Stimulated activated CD4-positive, alpha-beta T cell treated with anti-CD3 and anti-CD28 coated beads, Interleukin-12 subunit alpha, Interleukin-12 subunit beta, amount 100 ng/mL, for 24 hours (primary cell): ENCODE data around the gene CD151.

Experiments used
- DNase-seq, 2 experiments: peaks; one replicate each; pipeline ENCODE4 v3.0.0-alpha.2; 2020; ENCODE audit warnings: low read depth in 2 of 2

Gene CD151

GRCh38 chr11:858053-858761 lies 25.5 kb downstream of the CD151 start:
- DNase-seq = no peak

DNA sequence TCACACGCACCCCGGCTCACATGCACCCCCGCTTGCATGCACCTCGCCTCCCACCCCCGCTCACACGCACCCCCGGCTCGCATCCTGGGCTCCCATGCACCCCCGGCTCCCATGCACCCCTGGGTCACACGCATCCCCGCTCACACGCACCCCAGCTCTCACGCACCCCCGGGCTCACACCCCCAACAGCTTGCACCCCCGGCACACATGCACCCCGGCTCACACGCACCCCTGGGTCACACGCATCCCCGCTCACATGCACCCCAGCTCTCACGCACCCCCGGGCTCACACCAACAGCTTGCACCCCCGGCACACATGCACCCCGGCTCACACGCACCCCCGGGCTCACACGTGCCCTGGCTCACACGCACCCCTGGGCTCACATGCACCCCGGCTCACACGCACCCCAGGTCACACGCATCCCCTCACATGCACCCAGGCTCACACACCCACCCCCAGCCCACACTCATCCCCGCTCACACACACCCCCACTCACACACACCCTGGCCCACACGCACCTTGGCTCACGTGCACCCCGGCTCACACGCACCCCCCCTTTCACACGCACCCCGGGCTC lies 26.1 kb downstream of the CD151 start:
- no peak for DNase-seq

- DNase-seq = no peak
These were observed 26.8 kb downstream of the CD151 start for GRCh38 chr11:859394-860131.

GRCh38 chr11:860234-861104 lies 27.7 kb downstream of the CD151 start:
- no peak for DNase-seq

DNA sequence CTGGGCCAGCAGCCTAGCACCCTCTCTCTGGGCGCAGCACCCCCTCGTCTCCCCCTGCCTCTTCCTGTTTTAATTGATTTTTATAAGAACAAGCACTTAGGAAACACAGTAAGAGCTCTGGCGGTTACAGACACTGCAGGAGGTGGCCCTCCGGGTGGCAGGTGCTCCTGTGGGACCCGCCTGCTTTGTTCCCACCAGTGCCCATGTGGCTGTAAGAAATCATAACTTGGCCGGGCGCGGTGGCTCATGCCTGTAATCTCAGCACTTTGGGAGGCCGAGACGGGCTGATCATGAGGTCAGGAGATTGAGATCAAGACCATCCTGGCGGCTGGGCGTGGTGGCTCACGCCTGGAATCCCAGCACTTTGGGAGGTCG lies 28.3 kb downstream of the CD151 start:
- no peak for DNase-seq

DNA sequence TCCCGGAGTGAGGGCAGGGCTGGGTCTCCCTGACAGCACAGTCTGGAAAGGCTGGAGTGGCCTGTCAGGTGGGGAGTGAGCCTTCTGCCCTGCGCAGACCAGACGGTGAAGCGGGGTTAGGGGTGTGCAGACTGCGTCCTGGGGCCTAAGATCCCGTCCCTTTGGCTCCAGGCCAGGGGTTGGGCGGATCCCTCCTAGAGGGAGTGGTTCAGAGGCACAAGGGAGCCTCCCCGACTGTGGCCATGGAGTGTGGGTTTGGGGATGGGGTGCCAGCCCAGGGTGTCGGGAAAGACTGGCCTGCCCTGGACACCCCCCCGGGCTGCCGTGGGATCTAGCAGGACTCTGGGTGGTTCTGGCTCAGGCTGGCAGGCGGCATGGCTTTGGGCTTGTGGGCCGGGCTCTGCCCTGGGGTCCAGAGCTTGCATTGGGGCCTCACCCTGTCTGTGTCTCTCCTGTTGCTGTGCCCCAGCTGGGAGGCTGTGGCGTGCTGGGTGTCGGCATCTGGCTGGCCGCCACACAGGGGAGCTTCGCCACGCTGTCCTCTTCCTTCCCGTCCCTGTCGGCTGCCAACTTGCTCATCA lies 29.4 kb downstream of the CD151 start:
- no peak for DNase-seq

DNA sequence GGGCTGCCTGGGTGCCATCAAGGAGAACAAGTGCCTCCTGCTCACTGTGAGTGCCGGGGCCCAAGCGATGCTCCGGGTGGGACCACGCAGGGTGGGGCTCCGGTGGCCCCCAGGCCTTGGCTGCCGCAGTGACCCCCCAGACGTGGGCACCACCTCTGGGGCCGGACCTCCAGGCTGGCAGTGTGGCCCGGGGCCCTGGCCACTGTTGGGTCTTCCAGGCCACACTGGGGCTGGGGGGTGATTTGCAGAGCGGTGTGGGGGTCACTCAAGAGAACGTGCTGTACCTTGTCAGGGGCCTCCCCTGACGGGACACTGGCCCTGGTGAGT lies 29.9 kb downstream of the CD151 start:
- no peak for DNase-seq

- DNase-seq = no peak
These were observed 30.5 kb downstream of the CD151 start for GRCh38 chr11:863023-863909.

DNA sequence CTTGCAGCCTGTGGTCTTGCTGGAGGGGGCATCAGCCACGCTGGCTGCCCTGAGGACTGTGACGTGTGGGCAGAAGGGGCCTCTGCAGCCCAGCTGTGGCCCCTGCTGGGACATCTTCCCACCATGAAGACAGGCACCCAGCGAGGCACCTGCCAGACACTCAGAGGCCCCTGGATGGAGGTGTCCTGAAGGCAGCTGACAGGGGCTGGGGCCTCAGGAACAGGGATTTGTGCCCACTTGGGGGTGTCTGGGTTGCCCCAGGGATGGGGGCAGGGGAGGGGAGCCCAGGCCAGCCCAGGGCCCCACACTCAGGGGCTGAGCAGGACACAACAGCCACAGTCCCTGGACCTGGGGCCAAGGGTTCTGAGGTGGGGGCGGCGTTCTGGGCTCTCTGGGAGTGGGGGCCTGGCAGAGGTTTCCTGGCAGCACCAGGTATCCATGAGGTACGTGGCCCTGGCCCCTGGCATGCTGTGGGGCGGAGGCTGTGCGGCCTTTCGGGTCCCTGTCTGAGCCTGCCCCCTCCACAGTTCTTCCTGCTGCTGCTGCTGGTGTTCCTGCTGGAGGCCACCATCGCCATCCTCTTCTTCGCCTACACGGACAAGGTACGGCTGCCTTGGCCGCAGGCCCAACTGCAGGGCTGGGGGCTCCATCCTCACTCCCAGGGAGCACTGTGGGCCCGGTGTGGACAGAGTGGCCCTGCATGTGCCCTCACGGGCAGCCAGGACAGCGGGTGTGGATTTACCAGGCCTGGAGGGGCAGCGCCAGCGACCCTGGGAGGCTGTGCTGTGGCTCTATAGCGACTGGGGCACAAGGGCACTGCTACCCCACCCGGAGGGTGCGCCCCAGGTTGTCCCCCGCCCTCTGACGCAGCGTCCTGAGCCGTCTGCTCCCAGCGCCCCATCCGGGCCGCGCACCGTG lies 31.4 kb downstream of the CD151 start:
- DNase-seq = no peak

DNA sequence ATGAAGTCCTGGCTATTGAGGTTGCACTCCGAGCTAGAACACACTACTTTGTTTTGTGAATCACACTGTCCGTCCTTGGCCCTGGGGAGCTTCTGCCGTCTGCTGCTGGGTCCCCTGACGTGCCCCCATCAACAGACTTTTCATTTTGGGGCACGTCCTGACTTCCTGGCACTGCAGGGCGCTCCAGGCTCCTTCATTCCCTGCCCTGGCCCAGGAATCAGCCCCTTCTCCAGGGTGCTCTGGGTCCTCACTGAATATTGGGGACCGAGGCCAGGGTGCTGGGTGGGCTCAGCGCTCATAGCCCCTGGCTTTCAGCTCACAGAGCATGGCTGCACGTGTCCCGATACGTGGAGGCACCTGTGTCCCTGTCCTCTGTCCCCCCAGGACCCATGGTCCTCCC lies 32.1 kb downstream of the CD151 start:
- no peak for DNase-seq

DNA sequence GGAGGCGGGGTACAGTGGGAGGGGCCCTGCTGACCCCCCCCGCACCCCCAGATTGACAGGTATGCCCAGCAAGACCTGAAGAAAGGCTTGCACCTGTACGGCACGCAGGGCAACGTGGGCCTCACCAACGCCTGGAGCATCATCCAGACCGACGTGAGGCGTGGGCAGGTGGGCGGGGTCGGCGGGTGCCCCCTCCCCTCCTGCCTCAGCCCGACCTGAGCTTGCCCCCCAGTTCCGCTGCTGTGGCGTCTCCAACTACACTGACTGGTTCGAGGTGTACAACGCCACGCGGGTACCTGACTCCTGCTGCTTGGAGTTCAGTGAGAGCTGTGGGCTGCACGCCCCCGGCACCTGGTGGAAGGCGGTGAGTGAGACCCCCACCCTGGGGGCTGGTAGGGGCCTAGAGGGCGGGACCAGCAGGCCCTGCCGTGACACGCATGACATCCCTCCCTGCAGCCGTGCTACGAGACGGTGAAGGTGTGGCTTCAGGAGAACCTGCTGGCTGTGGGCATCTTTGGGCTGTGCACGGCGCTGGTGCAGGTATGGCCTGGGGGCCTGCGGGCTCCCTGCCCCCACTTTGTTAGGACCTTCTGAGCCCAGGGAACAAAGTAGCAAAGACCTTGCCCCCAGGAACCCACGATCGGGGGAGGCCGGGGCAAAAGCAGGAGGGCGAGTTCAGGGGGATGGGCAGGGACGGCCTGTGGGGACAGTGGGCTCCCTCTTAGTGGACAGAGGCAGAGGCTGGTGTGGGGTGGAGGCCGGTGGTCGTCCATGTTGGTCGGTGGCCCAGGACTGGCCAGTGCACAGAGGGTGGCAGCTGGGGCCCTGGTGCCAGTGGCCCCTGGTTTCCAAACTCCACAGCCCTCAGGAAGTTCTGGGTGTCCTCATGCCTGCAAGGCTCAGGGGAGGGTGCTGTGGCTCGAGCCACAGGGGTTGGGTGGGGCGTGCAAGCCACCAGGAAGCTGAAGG lies 33.0 kb downstream of the CD151 start:
- DNase-seq = no peak

DNA sequence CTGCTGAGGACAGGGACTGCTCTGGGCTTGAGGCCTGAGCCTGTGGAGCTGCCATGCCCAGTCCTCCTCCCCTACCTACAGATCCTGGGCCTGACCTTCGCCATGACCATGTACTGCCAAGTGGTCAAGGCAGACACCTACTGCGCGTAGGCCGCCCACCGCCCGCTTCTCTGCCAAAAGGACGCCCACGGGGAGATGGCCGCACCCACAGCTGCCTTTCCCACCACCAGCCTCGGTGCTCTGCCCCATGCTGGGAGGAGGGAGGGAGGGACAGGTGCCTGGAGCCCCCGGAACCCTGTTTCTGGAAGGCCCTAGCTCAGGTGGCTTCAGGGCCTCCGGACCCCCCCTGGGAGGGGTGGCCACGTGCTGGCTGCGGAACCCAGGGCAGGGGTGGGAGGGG lies 33.7 kb downstream of the CD151 start:
- no peak for DNase-seq

DNA sequence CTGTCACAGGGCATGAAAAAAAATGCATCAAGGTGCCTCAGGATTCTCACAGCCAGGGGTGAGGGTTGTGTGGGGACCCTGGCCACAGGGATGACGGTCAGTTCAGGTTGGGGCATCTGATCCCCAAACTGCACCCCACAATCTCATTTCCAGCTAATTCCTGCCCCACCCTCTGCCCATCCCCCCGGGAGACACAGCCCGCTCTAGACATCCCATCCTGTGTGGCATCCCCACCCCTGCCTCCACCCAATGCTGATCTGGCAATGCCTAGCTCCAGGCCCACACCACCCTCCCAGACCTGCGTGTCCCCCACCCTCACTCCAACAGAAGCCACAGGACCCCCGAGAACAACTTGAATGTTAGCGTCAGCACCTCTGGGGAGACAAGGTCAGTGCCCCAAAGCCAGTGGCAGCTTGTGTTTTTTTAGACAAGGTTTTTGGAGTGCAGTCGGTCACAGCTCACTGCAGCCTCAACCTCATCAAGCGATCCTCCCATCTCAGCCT lies 35.2 kb downstream of the CD151 start:
- DNase-seq = no peak

GRCh38 chr11:868394-868793 lies 35.6 kb downstream of the CD151 start:
- no peak for DNase-seq

DNA sequence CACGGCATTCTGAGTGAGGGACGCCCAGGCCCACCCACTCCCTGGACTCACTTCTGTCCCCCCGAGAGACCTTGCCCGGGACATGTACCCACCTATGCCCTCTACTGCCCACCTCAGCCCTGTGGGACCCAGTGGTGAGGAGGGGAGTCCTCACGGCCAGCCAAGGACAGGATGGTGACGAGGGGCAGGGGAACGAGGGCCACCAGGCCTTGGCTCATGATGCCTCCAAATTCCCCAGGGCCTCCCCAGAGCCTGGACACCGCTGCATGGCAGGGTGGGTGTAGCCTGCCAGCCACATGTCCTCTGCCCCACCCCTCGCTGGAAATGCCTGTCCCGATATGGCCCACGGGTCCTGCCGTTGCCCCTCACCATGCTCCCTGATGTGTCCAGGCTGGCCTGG lies 36.0 kb downstream of the CD151 start:
- DNase-seq = no peak

- DNase-seq = no peak
These were observed 36.8 kb downstream of the CD151 start for GRCh38 chr11:869399-870126.

GRCh38 chr11:870127-870413 lies 37.3 kb downstream of the CD151 start:
- no peak for DNase-seq

GRCh38 chr11:870418-870817 lies 37.7 kb downstream of the CD151 start:
- DNase-seq = no peak
